GM11168 (cell line): ENCODE data around the gene ELMOD3.

Source experiments
- in situ Hi-C: fragments of 300-500 bp; cut with MboI; formaldehyde crosslinking; loops from one replicate; pipeline ENCODE4 v1.12.0; 2022; ENCODE audit warnings: low sequenced_read_pairs; ENCODE audit not compliant: unreplicated experiment

Gene ELMOD3

DNA sequence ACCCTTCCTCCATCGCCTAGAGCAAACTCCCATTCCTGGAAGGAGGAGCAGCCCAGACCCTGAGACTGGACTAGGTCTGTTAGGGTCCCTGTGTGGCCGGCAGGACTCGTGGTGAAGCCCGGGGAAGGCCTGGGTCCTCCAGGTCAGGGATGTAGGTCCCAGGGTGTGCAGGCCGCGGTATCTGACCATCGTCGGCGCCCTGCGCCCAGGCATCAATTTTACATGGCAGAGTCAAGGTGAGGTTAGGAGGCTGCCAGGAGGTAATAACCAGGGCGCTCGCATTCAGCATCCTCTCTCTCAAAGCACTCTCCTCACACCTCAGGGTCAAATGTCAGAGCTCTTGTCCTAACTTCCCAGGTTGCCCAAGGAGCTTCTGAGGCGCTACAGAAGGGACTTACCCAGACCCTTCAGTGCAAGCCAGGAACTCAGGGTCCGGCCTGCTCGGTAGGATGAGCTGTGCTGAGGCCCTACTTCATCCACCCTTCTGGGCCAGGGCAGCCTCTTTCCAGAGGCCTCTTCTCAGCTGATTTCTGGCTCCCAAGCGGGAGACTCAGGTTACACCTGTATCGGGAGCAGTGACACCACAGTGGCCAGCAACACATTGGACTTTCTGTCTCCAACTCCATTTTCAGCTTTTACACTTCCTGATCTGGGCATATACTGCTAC is 64.6 kb downstream of the ELMOD3 start:
- in situ Hi-C loops, result loop anchor here (5.0 kb wide), 1 partner anchor 138 kb away; no protein-coding TSS in a partner anchor

DNA sequence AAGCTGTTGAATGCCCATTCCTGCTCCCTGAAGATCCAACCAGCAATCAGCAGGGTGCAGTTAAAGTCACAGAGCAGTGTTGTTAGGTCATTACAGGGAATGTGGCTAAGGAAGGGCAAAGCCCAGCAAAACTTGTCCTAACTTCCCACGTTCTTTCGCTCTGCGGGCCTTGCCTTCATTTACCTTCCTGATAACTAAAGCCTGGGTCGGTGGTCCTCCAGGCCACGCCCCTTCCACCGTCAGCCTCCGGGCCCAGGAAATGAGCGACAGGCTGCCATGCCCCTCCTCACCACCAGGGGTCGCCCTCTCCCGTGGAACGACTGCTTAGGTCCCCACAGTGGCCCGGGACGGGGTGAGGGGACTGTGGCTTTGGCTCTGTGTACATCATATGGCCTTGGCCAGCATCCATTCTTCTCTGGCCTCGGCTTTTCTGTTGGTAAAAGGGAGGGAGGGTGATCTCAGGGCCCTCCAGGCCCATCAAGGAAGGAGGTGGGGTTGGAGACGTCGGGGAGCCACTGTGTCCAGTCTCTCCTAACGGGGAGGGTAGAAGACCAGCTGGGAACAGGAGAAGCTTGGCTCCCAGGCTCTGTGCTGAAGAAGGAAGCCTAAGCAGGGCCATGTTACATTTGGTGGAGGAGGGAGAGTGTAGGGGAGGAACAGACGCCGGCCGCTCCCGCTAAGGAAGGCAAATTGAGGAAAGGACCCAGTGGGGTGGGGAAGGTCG is 66.1 kb downstream of the ELMOD3 start:
- in situ Hi-C loops, result no loop called here

DNA sequence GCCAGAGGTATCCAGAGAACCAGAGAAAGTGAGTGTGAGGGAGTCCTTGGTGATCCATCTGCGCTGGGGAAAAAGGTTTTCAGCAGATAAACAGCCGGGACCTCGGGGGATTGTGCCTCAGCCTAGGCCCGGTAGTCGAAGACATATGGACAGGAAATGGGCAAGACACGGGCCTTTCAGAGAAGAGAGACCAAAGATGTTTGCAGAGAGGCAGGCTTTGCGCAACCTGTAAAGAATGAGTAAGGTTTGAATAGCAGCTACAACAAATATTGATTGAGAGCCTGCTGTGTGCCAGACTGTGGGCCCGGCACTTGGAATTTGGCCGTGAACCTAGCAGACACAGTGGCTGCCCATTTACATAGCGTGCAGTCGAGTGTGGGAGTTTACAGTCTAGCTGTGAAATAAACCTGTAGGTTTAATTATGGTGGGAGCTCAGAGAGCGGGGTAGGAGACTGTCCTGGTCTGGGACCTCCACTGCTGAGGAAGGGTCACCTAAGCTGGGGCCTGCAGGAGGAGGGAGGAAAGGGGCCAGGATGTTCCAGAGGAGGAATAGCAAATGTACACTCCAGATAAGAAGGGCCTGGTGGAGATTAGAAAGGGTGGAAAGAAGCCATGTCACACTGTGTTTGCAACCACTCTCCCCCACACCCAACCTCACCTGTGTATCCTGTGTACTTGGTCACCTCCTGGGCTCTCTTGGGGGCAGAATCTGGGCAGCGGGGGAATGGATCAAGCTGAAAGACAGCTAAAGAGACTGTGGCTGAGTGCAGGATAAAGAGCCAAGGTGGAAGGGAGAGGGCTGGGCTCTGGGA is 66.9 kb downstream of the ELMOD3 start:
- in situ Hi-C loops, result no loop called here

DNA sequence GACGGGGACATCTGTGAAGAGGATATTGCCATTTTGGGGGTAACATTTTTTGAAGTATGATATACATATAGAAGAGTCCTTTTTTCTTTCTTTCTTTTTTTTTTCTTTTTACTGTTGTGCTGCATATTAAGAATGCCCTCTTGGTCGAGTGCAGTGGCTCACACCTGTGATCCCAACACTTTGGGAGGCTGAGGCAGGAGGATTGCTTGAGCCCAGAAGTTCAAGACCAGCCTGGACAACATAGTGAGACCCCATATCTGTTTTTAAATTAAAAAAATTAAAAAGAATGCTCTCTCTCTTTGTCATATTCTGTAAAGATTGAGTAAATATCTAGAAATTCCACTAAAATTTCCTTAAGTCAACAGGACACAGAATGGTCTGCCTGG is 67.5 kb downstream of the ELMOD3 start:
- in situ Hi-C loops, result no loop called here

DNA sequence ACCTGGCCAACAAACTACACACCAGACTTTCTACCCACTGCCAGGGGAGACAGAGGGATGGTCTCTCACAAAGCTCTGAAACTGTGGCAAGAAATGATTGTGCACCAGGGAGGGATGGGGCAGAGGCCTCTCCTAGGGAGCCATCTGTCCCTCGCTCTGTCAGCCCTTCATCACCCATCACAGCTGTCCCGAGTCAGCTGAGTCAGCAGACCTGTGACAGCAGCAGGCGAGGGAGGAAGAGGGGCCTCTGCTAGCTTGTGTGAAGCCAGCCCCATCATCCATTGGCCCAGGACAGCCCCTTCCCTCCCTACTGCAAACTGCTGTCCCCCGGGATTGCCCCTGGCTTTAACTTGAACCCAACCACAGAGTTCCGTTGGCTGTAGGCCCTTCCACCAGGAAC is 69.0 kb downstream of the ELMOD3 start:
- in situ Hi-C loops, result no loop called here

DNA sequence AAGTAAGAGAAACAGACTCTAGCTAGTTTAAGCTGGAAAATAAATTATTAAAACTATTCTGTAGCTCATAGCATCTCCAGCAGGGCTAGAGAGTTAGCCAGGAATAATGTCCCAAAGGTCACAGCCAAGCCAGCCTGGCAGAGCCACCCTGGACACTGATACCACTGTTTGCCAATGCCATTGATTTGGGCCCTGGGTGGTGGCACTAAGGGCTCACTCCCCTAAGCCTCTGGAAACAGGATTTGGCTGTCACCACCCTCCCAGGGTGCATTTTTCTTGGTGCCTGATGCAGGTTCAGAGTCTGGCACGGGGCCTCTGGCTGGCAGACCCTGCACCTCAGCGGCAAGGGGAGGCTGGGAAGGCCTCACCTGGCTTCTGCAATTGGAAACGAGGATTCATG is 71.0 kb downstream of the ELMOD3 start:
- in situ Hi-C loops, result no loop called here

DNA sequence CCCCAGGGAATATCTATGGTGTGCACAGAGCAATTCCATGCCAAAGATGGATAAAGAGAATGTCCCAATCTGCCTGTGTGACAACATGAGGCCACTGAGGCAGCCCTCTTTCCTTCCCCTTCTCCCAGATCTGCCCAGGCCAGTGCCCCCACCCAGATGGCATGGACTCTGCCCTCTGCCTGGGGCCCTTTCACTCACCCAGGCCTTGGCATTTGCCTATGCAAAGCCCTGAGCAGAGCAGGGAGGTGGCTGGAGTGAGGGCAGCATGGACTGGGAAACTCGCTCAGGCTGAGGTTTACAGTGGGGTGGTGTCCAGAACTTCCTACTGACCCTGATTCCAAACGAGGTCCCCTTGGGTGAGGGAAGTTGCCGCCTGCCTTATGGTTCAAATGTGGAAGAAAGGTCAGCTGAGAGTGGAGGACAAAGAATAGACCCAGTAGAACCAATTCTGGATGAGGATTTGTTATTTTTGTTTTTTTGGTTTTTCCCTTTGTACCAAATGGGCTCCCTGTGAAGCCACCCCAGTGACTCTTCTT is 72.8 kb downstream of the ELMOD3 start:
- in situ Hi-C loops, result no loop called here

DNA sequence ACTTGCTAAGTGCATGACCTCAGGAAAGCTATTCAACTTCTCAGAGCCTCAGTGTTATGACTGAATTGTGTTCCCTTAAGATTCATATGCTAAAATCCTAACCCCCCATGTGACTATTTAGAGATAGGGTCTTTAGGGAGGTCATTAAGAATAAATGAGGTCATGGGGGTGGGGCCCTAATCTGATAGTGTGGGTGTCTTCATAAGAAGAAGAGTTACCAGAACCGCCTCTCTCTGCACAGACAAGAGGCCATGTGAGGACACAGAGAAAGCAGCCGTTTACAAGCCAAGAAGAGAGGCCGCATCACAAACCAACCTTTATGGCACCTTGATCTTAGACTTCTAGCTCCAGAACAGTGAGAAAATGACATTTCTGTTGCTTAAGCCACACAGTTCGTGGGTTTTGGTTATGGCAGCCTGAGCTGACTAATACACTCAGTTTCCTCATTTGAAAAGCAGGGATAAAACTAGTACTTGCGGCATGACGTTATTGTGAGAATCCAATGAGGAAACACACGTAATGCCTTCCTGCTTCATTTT is 73.8 kb downstream of the ELMOD3 start:
- in situ Hi-C loops, result no loop called here

DNA sequence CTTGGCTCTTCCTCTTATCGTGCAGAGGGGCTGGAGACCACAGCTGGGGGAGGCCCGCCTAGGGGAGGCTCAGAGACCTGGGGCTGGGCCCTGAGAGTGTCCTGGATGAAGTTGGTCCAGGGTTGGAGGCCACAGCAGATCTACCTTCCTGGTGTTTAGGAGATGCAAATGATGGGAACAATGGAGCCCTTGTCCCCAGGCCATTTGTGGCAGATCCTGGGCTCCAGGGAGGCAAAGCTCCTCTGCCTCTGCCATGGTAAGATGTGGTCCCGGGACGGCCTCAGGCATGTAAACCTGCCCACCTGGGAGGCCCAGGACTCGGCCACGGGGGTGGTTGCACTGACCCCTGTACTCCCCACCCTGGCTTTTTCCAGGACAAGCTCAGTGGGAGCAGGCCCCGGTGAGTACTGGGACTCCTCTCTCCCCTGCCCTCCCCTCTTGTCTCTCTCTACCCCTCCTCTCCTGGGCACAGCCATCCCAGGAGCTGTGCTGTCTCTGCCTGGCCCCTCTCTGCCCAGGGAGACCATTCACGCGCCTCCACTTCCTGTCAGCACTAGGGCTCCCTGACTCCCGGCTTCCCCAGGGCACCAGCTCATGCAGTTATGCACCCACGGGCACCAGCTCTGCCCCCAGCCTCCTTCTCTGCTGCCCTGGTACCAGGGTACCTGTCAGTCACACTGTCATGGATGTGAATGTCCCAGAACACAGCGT is 74.8 kb downstream of the ELMOD3 start:
- in situ Hi-C loops, result no loop called here

DNA sequence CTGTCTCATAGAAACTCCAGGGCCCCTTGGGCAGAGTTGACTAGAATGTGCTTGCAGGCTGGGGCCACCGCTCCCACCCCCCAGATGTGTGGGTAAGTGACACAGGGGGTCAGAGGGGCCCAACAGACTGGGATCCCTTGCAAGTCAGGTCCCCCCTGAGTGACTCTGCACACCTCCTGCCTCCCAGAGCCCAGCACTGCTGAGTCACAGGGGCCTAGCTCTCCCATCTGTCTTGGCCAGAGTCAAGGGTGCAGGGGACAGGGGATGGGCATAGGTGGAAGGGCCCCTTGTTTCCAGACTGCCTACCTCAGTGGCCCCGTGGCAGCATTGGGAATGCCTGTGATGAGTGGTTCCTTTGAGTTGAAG is 75.3 kb downstream of the ELMOD3 start:
- in situ Hi-C loops, result no loop called here

DNA sequence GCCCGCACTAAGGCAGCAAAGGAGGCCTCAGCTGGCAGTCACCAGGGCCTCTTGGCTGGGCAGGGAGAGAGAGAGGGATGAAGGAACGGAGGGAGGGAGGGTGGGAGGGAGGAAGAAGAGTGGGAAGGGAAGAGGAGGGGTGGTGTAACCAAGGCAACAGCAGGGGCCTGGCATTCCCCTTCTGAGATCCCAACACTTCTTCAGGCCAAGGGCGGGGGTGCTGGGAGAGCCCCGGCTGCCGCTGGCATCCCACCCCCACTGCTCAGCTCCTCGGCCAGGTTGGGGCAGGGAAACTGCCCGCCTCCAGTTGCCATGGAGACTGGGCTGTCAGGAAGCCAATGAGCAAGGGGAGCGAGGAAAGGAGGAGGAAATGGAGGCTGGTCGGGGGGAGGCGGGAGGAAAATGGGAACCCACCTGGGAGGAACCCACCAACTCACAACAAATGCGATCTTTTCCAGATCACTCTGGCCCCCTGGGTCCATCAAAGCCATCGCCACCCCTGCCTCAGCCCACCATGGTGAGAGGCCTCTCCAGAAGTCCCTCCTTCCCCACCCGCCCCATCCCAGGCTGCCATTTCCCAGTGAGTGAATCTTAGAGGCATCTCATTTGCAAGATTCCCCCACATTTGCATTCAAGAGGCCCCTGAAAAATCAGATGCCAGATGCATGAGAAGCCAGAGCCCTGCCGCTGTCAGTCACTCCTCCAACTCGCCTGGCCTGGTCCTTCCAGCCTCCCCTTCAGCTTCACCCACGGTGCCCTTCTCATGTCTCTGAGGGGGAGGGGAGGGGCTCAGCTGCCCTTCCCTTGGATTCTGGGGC is 76.4 kb downstream of the ELMOD3 start:
- in situ Hi-C loops, result no loop called here

DNA sequence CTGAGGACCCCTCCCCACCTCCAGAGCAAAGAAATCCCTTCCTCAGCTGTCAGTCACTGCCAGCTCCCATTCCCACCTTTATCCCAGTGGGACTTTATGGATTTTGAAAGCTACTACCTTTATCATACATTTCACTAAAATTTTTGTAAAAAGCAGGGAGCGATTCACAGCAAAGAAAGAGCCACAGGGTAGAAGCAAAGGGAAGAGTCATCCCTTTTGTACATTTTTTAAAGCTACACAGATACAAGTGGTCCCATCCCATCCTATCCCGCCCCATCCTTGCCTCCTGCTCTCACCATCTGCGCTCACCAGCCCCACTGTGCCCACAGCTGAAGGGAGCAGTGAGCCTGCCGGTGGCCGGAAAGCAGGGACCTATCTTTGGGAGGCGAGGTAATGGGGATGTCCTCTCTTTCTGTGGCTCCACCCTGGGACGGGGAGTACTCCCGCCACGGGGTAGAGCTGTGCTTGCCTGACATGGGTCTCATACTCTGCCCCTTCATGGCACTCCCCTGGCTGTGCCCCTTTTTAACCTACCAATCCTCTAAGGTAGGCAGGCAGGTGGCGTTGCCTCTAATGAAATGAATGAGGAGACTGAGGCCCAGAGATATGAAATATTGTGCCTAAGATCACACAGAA is 77.1 kb downstream of the ELMOD3 start:
- in situ Hi-C loops, result no loop called here

DNA sequence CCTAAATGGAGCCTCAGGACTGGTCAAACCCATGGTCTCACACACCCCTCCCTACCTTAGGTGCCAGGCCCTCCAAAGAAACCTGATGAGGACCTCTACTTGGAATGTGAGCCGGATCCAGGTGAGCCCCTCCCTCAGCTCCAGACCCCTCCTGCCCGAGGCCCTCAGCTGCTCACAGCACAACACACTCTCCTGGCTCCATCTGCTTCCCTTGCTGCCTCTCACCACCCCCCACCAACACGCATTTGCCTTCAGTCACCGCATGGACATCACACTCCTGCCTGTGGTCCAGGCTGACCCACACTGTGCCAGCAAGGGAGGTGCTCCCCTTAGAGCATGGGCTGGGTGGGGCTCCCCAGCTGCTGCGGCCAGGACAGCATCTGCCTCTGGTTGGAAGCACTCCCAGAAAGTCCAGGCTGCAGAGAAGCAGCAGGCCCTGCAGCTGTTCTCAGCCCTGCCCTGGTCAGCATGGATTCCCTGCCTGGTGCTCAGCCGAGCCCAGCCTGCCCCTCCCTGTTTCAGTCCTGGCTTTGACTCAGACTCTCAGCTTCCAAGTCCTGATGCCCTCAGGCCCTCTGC is 79.0 kb downstream of the ELMOD3 start:
- in situ Hi-C loops, result no loop called here

DNA sequence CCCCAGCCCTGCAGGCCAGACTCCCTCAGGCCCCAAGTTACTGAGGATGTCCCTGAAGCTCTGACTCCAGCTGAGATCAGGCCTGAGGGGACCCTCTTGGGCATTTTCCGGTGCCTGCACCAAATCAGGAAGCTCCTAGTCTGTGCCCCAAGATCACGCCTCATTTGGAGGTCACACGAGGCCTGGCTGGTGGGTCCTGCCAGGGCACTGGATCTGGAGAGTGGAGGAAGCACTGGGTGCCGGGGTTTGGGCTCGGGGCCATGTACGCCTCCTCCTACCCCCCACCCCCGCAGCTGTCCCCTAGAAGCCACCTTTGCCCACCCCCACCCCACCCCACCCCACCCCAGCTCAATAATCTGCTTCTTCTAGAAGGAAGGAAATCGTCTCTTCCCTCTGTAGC is 80.1 kb downstream of the ELMOD3 start:
- in situ Hi-C loops, result no loop called here

DNA sequence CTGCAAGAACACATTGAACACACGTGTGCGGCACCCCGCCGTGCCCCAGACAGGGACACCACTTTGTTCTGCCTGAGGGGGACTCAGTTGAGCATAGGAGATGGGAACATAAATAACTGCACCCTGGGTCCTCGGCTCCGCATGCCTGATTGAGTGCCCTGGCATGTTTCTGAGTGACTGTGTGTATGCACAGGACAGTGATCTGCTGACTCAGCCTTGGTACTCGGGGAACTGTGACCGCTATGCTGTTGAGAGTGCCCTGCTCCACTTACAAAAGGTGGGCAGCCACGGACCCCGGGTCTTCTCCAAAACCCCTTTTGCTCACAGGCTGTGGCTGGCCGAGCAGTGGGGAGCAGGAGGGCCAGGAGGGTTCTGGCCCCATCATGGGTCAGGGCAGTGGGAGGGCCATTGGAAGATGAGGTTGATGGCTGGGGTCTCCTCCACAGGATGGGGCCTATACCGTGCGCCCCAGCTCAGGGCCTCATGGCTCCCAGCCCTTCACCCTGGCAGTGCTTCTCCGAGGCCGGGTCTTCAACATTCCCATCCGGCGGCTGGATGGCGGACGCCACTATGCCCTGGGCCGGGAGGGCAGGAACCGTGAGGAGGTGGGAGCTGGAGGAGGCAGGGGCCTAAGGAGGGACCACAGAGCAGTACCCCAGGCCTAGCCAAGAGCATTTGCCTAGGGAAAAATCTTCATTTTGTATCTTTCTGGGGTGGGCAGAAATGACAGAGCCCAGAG is 80.8 kb downstream of the ELMOD3 start:
- in situ Hi-C loops, result no loop called here

DNA sequence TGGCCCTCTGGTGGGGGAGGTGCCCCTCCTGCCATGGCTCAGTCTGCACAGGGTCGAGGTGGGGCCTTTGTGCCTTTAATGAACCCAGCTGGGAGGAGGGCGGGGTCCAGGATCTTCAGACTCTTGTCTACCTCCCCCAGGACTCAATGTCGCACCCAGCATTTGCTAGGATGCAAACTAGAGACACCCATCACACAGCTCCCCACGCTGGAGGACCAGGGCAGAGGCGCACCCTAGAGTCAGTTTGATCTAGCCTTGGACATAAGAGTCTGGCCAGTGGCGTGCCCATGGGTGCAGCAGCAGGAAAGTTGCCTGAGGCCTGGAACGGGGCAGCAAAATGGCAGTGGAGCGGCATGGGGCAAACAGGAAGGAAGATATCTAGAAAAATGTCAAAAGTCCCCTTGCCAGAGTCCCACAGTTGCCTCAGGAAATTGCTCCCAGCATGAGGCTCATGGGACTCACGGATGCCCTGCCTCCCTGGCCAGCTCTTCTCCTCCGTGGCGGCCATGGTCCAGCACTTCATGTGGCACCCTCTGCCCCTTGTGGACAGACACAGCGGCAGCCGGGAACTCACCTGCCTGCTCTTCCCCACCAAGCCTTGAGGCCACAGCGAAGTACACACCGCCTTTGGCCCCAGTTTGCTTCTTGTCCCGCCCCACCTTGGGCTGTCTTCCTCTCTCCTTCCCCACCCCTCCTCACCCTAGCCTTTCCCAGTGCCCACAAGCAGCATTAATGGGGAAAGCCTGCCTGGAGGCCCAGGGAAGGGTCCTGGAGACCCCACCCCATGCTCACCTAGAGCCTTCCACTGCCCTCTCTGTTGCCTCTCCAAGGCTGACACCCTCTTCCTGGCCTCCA is 81.6 kb downstream of the ELMOD3 start:
- in situ Hi-C loops, result no loop called here
